Endothelial cell of umbilical vein (primary cell): Measurements from ENCODE around the gene PRAF2.

Experiments
- EZH2 ChIP-seq: IDR thresholded peaks from 2 replicates; pipeline ENCODE4 v1.6.1; 2012; ENCODE audit warnings: borderline replicate concordance, low read depth, mild to moderate bottlenecking, moderate library complexity, low read length, inconsistent platforms; ENCODE audit not compliant: severe bottlenecking
- MYC ChIP-seq: IDR thresholded peaks from one replicate; pipeline ENCODE4 v1.6.1; 2011; ENCODE audit warnings: mild to moderate bottlenecking, low read depth, low read length
- POLR2A ChIP-seq: IDR thresholded peaks from 2 replicates; pipeline ENCODE4 v1.6.1; 2012; ENCODE audit warnings: low read depth, mild to moderate bottlenecking, control low read depth, low read length
- TF ChIP-seq, protein P1 (sequence below), 2 donors: IDR thresholded peaks; 1 replicate in 1 of 2; 2 replicates in 1 of 2; pipeline ENCODE4 v1.5.1; 2011; ENCODE audit warnings: low read length in 2 of 2, mild to moderate bottlenecking in 2 of 2, moderate library complexity in 2 of 2, control low read depth in 1 of 2, inconsistent platforms in 1 of 2, low read depth in 1 of 2; ENCODE audit not compliant: insufficient read depth in 1 of 2; ENCODE audit errors: extremely low read depth in 1 of 2
- TF ChIP-seq, protein P2 (sequence below): IDR thresholded peaks from 2 replicates; pipeline ENCODE4 v1.6.1; 2011; ENCODE audit not compliant: insufficient read depth, insufficient read length

DNA sequence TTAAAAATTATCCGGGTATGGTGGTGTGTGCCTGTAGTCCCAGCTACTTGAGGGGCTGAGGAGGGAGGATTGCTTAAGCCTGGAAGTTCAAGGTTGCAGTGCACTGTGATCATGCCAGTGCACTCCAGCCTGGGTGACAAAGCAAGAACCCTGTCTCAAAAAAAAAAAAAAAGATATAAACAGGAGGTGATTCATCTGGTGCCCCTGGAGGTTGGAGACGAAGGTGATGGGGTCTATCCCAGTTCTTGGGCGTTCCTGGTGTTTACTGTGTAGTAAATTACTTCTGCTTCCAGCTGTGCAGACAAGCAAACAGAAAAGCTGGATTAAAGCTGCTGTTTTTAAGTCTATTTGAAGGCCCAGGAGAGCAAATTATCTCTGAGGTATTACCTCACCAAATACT, 29.8 kb upstream of the PRAF2 start:
- TF ChIP-seq, protein P1, sequence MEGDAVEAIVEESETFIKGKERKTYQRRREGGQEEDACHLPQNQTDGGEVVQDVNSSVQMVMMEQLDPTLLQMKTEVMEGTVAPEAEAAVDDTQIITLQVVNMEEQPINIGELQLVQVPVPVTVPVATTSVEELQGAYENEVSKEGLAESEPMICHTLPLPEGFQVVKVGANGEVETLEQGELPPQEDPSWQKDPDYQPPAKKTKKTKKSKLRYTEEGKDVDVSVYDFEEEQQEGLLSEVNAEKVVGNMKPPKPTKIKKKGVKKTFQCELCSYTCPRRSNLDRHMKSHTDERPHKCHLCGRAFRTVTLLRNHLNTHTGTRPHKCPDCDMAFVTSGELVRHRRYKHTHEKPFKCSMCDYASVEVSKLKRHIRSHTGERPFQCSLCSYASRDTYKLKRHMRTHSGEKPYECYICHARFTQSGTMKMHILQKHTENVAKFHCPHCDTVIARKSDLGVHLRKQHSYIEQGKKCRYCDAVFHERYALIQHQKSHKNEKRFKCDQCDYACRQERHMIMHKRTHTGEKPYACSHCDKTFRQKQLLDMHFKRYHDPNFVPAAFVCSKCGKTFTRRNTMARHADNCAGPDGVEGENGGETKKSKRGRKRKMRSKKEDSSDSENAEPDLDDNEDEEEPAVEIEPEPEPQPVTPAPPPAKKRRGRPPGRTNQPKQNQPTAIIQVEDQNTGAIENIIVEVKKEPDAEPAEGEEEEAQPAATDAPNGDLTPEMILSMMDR (IDR thresholded peaks at IDR 0.05; ENCODE audit: extremely low read depth in 1 of 2, insufficient read depth in 1 of 2, low read depth in 1 of 2, low read length in 2 of 2), result no peak
- TF ChIP-seq POLR2A (no peak), EZH2 (no peak), MYC (no peak)
- TF ChIP-seq, protein P2, sequence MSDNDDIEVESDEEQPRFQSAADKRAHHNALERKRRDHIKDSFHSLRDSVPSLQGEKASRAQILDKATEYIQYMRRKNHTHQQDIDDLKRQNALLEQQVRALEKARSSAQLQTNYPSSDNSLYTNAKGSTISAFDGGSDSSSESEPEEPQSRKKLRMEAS, result no peak
